HG02852 (cell line): ENCODE data around the gene RORB.
"Not testable (repeated sequence)": the region's sequence is repeated elsewhere in the genome, so short reads cannot be mapped to it uniquely, and the experiment has no call there.

Experiments used
- ATAC-seq: cut with Tn5 transposase; IDR thresholded peaks from one replicate; pipeline ENCODE4 v1.9.1; 2021; ENCODE audit warnings: mild to moderate bottlenecking, moderate library complexity; ENCODE audit not compliant: unreplicated experiment

RORB gene

DNA sequence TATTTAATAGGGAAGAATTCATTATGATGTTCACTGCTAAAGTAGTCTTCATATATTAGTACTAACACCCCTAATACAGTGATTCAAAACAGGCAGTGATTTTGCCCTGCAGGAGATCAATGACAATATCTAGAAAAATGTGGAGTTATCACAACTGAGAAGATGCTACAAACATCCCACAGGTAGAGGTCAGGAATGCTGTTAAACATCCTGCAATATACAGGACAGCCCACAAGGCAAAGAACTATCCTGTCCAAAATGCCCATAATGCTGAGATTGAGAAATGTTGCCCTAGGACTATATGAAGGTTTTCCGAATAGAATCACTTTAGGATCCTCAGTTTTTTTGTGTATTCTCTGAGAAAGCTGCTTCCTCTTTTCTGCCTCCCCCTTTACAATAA is 15.3 kb downstream of the RORB start:
- ATAC-seq, result no peak

DNA sequence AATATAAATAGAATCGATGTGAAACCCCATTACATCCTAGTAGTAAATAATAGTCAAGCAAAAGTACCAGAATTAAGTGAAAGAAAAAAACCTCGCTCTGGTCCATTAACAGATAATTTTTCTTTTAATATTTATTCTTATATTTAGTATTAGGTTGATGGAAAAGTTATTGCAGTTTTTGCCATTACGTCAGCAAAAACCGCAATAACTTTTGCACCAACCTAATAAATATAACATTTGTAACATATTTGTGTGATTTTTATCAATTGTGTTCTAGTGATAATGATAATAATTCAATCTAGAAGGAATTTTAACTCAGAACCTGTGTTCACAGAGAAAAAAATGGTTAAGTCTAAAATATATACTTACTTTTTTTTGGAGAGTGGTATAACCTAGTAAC is 16.1 kb downstream of the RORB start:
- ATAC-seq, result no peak

DNA sequence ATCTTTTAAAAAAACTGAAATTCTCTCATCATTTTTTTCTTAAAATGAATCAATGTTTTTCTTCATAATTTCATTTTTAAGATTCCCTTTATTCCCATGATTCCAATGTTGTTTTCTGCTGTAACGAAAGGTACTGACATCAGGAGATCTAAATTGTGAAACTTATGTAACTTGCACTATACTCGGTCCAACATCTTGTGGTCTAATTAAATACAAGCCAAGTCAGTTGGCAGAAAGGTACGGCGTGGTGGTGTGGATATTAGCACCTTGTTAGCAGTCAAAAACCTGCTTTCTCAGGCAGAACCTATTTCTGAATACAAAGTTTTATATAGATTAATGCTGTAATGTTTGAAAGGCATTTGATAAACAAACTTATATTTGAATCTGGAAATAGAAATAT is 20.1 kb downstream of the RORB start:
- no peak for ATAC-seq

DNA sequence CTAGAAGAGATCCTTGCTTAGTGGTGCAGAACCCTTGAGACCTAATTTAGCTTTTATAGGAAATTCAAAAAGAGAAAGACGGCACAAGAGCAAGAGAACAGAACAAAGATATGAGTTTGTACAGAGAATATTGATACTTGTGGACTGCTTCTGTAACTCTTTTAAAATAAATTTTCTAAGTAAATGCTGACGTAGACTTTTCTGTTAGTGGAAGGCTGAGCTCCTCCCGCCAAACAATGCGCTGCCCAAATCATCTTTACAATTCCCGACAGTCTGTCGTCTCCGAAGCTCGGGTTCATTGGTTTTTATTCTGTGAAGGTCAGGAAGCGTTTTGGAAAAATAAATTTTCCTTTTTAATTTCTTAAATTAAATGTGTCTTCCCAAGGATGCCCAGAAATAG is 22.3 kb downstream of the RORB start:
- ATAC-seq, result no peak

DNA sequence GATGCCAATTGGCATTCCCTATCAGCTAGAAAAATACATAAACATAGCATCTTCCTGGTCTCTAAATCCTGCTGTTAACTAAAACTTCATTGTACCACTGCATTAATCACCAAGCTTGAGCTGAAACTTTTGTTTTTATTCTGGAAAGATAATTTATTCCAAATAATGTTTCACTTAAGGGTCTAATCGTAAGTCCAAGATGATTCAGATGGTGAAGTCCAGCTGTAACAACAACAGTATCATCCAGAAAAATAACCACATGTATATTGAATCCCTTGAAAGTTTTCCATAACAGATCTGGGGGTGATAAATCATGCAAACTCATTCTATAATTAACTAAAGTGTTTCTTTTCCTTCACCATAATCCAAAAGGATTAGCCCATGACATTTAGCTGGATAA is 23.9 kb downstream of the RORB start:
- no peak for ATAC-seq

DNA sequence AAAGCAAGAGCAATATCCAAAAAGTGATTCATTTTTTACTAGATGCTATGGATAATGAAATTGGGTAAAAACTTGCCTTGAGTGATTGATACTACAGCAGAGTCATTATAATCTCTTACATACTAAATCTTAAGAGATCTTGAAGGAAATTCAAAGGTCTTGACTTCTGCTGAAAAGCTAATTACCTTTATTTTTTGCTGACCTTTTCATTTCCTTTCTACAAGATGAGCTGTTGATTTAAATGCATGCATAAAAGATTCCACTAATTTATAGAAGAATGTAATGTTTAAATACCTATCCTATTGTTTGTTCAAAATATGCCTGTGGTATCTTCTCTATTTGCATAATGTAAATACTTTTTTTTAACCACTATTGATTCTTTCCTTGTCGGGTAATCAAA is 27.2 kb downstream of the RORB start:
- no peak for ATAC-seq

DNA sequence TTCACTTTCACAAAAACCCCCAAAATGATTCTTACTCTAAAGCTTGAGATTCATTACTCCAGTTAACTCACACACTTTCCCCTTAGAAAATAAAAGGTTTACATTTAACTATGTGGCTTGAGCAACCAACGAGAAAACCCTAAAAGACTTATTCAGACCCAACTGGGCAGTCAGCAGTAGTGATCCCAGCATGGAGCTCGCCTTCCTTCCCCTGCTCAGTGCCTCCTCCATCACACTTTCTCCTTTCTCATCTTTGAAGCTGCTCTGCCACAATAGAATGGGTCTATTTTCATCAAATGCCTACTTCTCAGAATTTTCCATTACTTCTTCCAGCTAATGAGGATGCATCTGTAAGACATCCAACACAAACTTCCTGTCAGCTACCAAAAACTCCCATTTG is 29.1 kb downstream of the RORB start:
- no peak for ATAC-seq

DNA sequence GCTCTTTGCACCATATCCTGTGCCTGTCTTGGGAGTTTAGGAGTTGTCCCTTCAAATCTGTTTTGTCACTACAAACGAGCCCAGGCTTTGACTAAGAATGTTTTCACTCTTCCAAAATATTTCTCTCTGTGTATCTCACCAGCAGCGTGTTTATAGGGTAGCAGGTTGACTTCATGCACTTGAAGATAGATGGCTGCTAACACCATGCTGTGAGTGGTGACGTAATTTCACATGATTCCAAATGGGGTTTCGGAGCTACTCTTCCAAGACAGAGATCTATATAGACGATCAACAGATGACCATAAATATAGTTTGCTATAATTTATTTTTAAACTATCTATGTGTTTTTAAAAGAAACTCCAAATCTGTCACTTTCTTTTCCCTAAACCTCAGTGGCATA is 30.6 kb downstream of the RORB start:
- no peak for ATAC-seq

DNA sequence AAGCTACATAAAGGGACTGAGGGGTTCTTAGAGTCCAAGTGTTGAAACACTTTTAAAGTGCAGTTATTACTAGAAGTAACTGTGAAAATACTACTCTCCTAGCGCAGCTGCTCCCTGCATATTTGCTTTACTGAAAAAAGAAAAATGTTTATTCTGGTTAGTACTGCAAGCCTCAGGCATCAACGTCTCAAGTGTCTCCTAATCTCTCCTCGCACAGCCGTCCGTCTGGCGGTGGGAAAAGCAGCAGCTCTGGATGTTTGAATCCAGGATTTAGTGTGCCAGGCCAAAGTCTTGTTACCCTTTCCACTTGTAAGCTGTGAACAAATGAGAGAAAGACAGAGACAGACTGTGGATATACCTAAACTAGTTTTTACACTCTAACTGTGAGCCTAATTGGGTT is 31.1 kb downstream of the RORB start:
- no peak for ATAC-seq

DNA sequence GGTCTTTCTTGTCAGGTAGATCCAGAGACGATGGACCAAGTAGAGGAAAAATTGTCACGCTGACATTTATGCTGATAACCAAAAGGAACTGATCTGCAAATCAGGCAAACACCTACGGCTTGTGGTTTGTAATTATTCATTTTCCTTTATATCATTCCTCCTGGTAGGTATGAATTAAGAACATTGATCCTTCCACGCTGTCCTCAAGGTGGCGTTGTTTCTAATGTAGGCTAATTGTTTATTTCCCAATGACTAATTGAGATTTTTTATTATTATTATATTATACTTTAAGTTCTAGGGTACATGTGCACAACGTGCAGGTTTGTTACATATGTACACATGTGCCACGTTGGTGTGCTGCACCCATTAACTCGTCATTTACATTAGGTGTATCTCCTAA is 33.3 kb downstream of the RORB start:
- ATAC-seq, result not testable (repeated sequence)

DNA sequence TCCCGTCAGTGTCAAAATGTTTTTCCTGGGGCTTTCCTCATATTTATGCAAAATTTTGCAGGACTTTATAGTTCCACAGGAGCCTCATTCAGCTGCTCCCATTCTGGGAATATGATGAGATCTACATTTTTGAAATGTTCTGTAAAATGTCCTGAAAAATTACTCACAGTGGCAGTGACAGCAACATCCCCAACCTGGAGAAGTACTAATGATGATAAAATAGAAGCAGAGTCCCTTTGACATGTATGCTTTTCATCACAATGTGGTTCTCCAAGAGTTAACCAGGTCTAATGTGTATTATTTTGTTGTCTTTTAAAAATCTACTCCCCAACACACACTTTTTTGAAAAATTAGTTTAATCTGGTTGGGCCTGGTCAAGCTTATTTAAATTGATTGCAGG is 36.1 kb downstream of the RORB start:
- ATAC-seq, result no peak

DNA sequence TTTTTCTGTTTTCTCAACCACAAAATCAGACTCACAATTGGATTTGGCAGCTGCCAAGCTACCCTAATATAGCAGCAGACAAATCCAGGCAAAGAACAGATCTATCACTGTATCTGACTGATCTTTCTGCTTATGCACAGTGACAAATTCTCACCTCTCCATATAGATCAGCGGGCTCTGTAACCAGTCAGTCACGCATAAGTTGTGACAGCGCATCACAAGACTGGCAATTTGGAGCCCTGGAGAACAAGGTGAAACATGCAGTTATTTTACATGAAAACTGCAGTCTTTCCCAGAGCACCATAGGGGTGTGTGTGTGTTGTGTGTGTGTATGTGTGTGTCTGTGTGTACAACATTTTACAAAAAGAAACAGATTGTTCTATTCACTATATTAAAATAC is 37.7 kb downstream of the RORB start:
- no peak for ATAC-seq

DNA sequence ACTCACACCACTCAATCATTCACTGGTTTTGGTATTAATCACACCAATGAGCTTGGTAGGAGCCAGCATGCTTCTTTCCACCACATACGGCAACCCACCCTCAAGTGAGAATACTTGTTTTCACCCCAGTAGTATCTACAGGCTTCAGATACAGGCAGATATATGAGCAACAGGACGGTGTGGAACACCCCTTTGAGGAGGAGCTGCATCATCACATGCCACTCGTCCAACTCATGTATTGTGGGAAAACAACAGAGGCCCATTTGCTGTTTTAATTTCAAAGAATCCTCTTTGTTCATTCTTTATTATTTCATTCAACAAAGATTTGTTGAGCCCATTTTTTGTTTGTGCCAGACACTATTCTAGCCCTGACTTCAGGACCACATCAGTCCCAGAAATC is 46.0 kb downstream of the RORB start:
- no peak for ATAC-seq

DNA sequence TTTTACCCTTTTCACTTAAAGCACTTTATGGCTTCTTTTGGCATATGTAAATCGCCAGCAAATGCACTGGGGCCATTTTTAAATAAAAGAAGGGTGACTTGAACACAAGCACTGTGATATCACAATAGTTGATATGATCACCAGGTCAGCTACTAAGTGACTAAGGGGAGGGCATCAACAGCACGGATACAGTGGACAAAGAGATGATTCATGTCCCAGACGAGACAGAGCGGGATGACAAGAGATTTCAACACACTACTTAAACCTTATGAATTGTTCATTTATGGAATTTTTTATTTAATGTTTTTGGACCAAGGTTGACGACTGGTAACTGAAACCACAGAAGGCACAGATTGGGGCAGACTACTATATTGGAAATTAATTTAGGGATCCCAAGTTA is 54.1 kb downstream of the RORB start:
- no peak for ATAC-seq

DNA sequence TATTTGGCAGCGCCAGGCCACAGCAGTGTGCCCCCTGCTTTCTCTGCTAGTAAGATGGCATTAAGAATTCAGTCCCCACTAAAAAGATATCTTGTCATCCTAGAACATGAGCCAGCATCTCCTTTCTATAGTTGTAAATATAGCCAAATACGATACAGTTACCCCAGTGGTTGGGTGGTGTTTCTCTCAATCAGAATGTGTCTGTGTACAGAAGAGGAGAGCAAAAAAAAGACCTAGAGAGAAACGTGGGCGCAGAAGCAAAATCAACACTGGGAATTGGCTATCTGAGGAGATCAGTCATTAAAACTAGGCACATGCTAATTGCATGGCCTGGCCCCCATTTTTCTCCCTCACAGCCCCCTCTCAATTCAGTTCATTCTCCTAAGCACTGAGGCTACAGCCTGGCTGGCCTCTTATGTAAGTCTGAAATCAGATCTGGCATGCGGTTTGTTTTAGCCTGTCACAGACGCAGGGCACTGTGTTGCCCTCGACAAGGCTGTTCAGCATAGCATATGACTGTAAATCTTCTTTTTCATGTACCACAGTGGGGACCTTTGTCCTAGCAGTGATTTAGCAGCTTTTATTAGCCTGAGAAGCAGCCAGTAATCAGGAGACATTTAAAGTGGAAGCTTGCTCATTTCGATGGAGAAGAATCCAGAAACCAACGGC is 57.8 kb downstream of the RORB start:
- no peak for ATAC-seq

DNA sequence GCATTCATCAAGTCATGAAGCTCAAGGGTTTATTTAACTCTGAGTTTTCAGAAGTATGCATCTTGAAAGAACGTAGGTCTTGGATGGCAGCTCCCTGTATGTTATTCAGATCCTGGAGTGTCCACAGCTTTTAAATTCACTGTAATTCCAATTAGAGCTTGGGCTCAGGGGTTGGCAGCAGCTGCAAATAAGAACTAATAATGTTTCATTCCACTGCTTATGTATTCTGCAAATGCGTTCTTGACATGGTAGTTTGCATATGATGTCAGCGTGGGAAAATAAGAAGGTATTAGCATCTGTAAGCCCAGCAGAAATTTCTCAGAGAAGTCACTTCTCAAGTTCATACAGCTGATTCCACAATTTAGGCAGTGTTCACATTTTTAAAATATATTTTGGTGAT is 58.4 kb downstream of the RORB start:
- ATAC-seq, result no peak

DNA sequence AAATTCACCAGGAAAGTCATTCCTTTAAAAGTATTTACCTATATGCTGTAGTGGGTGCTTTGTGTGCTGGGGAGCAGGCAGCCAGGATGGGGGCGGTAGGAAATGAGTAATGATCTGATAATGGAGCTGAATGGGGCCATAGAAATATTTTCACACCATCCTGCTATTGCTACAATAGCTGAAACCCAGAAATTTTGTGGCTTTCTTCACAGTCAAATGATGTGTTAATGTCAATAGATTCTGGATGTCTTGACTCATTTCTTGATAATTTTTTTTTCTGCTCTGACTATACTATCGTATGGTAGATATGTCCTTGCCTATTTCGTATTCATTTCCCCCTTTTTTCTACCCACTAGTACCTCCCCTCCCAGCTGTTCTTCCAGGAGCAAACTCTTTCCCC is 59.5 kb downstream of the RORB start:
- peak; percentile 89 for ATAC-seq

DNA sequence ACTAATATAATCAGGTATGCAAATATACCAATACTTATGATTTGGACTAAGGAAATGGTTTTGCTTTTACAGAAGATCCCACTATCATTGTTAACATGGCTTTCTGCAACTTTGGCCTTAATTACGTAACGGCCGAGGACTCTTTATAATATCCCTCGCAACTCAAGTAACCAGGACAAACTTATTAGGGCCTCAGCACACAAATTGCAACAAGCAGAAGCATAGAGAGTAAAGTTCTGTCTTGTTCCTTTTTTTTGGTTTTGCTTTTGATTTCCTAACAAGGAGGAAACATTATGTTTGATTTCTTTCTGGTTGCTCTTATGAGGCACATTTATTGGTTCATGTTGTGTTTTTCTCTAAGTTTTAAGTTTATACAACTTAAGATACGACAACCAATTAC is 60.4 kb downstream of the RORB start:
- peak; percentile 13 for ATAC-seq

DNA sequence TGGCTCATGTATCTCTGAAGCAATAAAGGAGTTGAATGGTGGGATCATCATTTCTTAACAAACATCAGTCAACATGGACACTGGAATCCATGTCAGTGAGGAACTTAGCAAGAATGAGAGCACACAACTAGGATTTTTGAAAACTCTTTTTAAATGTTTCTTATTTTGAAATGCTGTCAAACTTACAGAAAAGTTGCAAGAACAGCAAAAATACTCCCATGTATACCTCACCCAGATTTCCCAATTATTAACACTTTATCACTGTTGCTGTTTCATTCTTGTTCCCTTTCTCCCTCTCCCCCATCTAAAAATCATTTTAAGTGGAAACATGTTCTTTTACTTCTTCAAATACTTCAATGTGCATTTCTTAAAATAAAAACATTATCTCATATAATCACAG is 65.5 kb downstream of the RORB start:
- ATAC-seq, result no peak

DNA sequence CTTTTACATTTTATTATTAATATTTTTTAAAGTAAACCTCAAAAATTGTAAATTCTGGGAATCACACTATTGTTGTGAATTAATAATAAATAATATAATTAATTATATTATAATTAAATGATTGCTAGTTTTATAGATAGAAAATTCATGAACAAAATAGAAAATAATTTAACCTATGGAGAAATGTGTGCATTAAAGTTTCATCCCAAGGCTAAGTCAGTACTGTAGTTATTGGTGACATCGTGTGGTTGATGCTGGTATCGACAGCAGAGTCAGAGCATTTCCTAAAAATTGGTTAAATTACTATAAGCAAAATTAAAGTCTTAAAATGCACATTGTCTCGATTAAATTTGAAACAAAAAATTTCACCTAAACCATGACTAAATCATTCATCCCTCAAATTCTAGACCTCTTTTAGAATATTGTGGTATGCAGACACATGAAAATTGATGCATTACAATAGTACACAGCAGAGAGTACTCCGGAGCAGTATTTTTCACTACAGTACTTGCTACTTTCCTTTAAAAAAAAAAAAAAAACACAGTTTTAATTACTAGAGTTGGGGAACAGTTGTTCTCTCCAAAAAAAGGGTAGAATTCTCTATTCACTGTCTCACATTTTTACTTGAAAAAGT is 73.9 kb downstream of the RORB start:
- peak; percentile 58 for ATAC-seq

DNA sequence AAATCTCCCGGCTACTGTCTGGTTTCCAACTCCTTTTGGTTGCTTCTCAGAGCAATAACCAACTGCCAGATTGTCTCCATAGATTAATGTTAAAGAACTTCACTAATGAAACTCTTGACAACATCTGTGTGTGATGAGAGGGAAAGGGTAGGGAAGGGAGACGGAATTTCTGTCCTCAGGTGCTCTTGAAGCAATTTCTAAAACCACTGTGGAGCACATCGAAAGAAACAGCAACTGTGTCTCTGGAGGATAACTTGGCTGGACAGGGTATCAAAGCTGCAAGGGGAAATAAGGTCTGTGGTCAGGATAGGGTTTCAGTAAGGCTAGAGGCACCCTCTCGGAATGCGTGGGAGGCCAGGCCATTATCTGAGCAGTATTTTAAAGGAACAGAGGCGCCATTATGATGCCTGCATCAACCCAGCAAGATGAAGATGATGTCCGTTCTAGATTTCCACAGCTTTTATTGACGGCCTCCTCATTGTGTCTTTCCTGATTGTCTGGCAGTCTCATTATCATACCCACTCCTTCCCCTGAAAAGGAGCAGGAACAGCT is 76.6 kb downstream of the RORB start:
- ATAC-seq, result peak; percentile 71

DNA sequence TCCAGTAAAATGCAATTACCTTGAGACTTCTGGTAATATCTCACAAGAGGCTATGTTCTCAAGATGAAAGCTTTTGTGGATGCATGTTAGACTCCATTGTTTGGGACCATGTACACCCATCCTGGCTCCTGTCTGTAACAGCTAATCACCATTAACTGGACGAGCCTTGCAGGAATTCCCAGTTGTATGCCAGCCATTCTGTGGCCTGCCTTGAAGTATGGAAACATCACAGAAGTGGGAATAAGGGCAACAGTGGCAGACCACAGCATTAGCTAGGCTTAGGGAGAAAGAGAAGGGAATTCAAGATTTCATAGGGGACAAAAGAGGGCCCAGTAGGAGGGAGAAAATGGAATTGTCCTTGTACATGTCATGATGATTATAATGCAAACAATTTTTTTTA is 79.0 kb downstream of the RORB start:
- ATAC-seq, result no peak

DNA sequence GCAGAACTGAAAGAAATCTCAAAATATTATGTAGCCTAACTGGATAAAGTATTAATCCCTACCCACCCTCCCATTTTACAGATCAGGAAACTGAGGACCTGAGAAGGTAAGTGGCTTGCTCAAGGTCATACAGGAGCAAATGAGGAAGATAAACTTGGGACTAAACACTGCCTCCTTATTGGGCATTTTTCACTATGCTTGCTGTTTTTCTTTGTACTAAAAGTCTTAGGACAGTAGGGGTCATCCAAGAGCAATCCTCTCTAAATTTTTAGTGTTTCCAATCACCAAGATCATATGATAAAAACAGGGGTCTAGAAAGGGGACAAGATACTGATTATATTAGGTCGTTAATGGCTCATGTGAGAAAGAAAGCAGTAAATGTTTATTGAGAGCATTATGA is 80.8 kb downstream of the RORB start:
- no peak for ATAC-seq
